Endothelial cell of umbilical vein (primary cell): ENCODE measurements around the gene COL9A3. TPM values are rescaled to one million over a fixed set of nuclear protein-coding genes. Genes with fewer than 3 reads are reported as not detected.
"Not testable (repeated sequence)": the region's sequence is repeated elsewhere in the genome, so short reads cannot be mapped to it uniquely, and the experiment has no call there.

Experiments used
- BruUV-seq: library from RNA; stranded (reverse); fragments of 400-500 nt; replicated peaks from 2 replicates; lab custom pipeline; 2021; lab: Mats Ljungman, UMichigan
- CTCF ChIA-PET: fragments of 300-600, 350-600 bp; sonication (Branson Sonifier 250); formaldehyde crosslinking; loops from one replicate; lab custom pipeline; 2021; ENCODE audit warnings: antibody characterized with exemption, inconsistent platforms; lab: Charles Lee
- POLR2A ChIA-PET: fragments of 300-600, 350-600 bp; sonication (Branson Sonifier 250); formaldehyde crosslinking; loops from one replicate; lab custom pipeline; 2021; ENCODE audit warnings: antibody characterized with exemption, inconsistent platforms; lab: Charles Lee
- DNase-seq: peaks from one replicate; pipeline ENCODE4 v3.0.0-alpha.2; 2011; ENCODE audit warnings: low read depth, low spot score
- FAIRE-seq: peaks from 2 replicates; lab custom pipeline; 2011; peaks lifted over from hg19 to GRCh38; lab: Jason Lieb, UNC
- H2AFZ ChIP-seq: 2 replicates; pipeline ENCODE4 v1.6.0; 2012; ENCODE audit warnings: low read depth, low read length, control low read depth, inconsistent platforms
- H3K27ac ChIP-seq: 2 replicates; pipeline ENCODE4 v1.5.1; 2011; ENCODE audit warnings: low read depth, mild to moderate bottlenecking, control low read depth, low read length, moderate library complexity; ENCODE audit not compliant: insufficient read depth
- H3K27me3 ChIP-seq, 2 experiments: 2 replicates each; pipeline versions ENCODE4 v1.6.0 to v1.6.1; 2011; ENCODE audit warnings: low read length in 2 of 2, mixed read lengths in 1 of 2; ENCODE audit not compliant: control insufficient read depth in 2 of 2, insufficient read depth in 2 of 2
- H3K36me3 ChIP-seq, 2 experiments: 2 replicates in 1 of 2; 3 replicates in 1 of 2; pipeline ENCODE4 v1.5.1; 2011; ENCODE audit warnings: low read length in 2 of 2, mild to moderate bottlenecking in 1 of 2, moderate library complexity in 1 of 2; ENCODE audit not compliant: control insufficient read depth in 2 of 2, insufficient read depth in 2 of 2; ENCODE audit errors: extremely low read depth in 1 of 2
- H3K4me1 ChIP-seq: 3 replicates; pipeline ENCODE4 v1.5.1; 2011; ENCODE audit warnings: mild to moderate bottlenecking, low read length; ENCODE audit not compliant: control insufficient read depth, insufficient read depth; ENCODE audit errors: extremely low read depth
- H3K4me2 ChIP-seq: 2 replicates; pipeline ENCODE4 v1.6.1; 2011; ENCODE audit warnings: low read length, control low read depth, mixed read lengths; ENCODE audit not compliant: insufficient read depth
- H3K4me3 ChIP-seq, 3 experiments: fragments of 200-600 bp in 1 of 3; sonication (generic), shearing (Covaris generic) in 1 of 3; replicated peaks in 1 of 3; 2 replicates each; pipeline ENCODE4 v1.5.1; 2011 to 2016; ENCODE audit warnings: control low read depth in 3 of 3, low read length in 3 of 3, mild to moderate bottlenecking in 2 of 3, inconsistent platforms in 1 of 3, low read depth in 1 of 3, moderate library complexity in 1 of 3; ENCODE audit not compliant: insufficient read depth in 1 of 3
- H3K79me2 ChIP-seq: 2 replicates; pipeline ENCODE4 v1.6.0; 2012; ENCODE audit warnings: low read length, inconsistent platforms; ENCODE audit not compliant: control insufficient read depth, insufficient read depth
- H3K9ac ChIP-seq: replicated peaks from 2 replicates; pipeline ENCODE3; 2011; ENCODE audit warnings: low read length, control low read depth; ENCODE audit not compliant: insufficient read depth; ENCODE audit errors: extremely low read depth
- H3K9me1 ChIP-seq: replicated peaks from 3 replicates; pipeline ENCODE4 v1.6.0; 2011; ENCODE audit warnings: mild to moderate bottlenecking, low read length; ENCODE audit not compliant: control insufficient read depth, insufficient read depth; ENCODE audit errors: extremely low read depth
- H3K9me3 ChIP-seq: replicated peaks from 2 replicates; pipeline ENCODE4 v1.5.1; 2012; ENCODE audit warnings: low read length, inconsistent platforms; ENCODE audit not compliant: control insufficient read depth, insufficient read depth
- H4K20me1 ChIP-seq: replicated peaks from 2 replicates; pipeline ENCODE3; 2011; ENCODE audit warnings: mild to moderate bottlenecking, low read length; ENCODE audit not compliant: control insufficient read depth, insufficient read depth; ENCODE audit errors: extremely low read depth
- EZH2 ChIP-seq: IDR thresholded peaks from 2 replicates; pipeline ENCODE4 v1.6.1; 2012; ENCODE audit warnings: borderline replicate concordance, low read depth, mild to moderate bottlenecking, moderate library complexity, low read length, inconsistent platforms; ENCODE audit not compliant: severe bottlenecking
- FOS ChIP-seq: IDR thresholded peaks from 2 replicates; pipeline ENCODE4 v1.6.1; 2011; ENCODE audit warnings: mild to moderate bottlenecking, low read length, moderate library complexity, borderline replicate concordance; ENCODE audit not compliant: insufficient read depth
- GATA2 ChIP-seq: IDR thresholded peaks from 2 replicates; pipeline ENCODE4 v1.7.0; 2011; ENCODE audit warnings: low read depth, mild to moderate bottlenecking, moderate library complexity, mixed read lengths, low read length; ENCODE audit not compliant: insufficient read length, insufficient read depth
- JUN ChIP-seq: IDR thresholded peaks from 2 replicates; pipeline ENCODE4 v1.6.1; 2011; ENCODE audit warnings: borderline replicate concordance, low read depth; ENCODE audit not compliant: insufficient read length, insufficient read depth
- MYC ChIP-seq: IDR thresholded peaks from one replicate; pipeline ENCODE4 v1.6.1; 2011; ENCODE audit warnings: mild to moderate bottlenecking, low read depth, low read length
- POLR2A ChIP-seq: IDR thresholded peaks from 2 replicates; pipeline ENCODE4 v1.6.1; 2012; ENCODE audit warnings: low read depth, mild to moderate bottlenecking, control low read depth, low read length
- POLR2AphosphoS5 ChIP-seq: IDR thresholded peaks from 2 replicates; pipeline ENCODE4 v1.6.1; 2012; ENCODE audit warnings: low read depth, mild to moderate bottlenecking, control low read depth, low read length, moderate library complexity; ENCODE audit not compliant: insufficient read depth
- dilution Hi-C: fragments of 300-500 bp; cut with MboI; formaldehyde crosslinking; loops from one replicate; pipeline ENCODE4 v1.15.0; 2019; ENCODE audit warnings: low sequenced_read_pairs; ENCODE audit not compliant: extremely low pct_ligation_motif_present
- intact Hi-C: fragments of 100-400 bp; cut with micrococcal nuclease; formaldehyde crosslinking; loops from one replicate; pipeline ENCODE4 v1.10.0; 2022
- polyA plus RNA-seq, 4 experiments: library from polyadenylated mRNA; depleted of rRNA in 3 of 4; stranded (reverse) in 3 of 4; unstranded in 1 of 4; fragments of >200 nt; gene quantifications; 2 replicates each; pipeline versions ENCODE4 v1.2.1 to v1.2.3, GENCODE V29; 2011 to 2012; ENCODE audit warnings: missing spikeins in 1 of 4
- total RNA-seq: library from RNA; stranded (reverse); gene quantifications from 2 replicates; pipeline ENCODE4 v1.2.3, GENCODE V29; 2021
- TF ChIP-seq, protein P1 (sequence below), 2 donors: IDR thresholded peaks; 1 replicate in 1 of 2; 2 replicates in 1 of 2; pipeline ENCODE4 v1.5.1; 2011; ENCODE audit warnings: low read length in 2 of 2, mild to moderate bottlenecking in 2 of 2, moderate library complexity in 2 of 2, control low read depth in 1 of 2, inconsistent platforms in 1 of 2, low read depth in 1 of 2; ENCODE audit not compliant: insufficient read depth in 1 of 2; ENCODE audit errors: extremely low read depth in 1 of 2
- TF ChIP-seq, protein P2 (sequence below): IDR thresholded peaks from 2 replicates; pipeline ENCODE4 v1.6.1; 2011; ENCODE audit not compliant: insufficient read depth, insufficient read length

COL9A3 gene
- total and polyA plus RNA-seq, 2 donors (not counting 3 experiments of a cell fraction or from before 2014, with no cell fraction given): 0.46 to 0.60 TPM

DNA sequence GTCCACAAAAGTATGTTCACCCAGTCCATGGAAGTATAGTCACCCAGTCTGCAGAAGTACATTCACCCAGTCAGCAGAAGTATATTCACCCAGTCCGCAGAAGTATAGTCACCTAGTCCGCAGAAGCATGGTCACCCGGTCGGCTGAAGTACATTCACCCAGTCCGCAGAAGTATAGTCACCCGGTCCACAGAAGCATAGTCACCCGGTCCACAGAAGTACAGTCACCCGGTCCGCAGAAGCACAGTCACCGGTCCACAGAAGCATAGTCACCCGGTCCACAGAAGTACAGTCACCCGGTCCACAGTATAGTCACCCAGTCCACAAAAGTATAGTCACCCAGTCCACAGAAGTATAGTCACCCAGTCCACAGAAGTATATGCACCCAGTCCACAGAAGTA is 36.0 kb downstream of the COL9A3 start:
- no TSS peak for BruUV-seq
- FAIRE-seq: no peak
- no peak for DNase-seq
- Histone ChIP-seq H3K27ac (no peak overlapping the region), H3K36me3 (peaks cover 3 to 12% of the 10 kb centered on the region in 2 experiments), H3K4me2 (no peak overlapping the region), H3K79me2 (no peaks in the 10 kb centered on the region), H2AFZ (no peak overlapping the region), H3K9ac (no peak overlapping the region), H3K27me3 (no peaks in the 10 kb centered on the region), H3K4me3 (no peak overlapping the region), H3K9me3 (no peaks in the 10 kb centered on the region), H4K20me1 (no peaks in the 10 kb centered on the region), H3K9me1 (no peaks in the 10 kb centered on the region), H3K4me1 (no peaks in the 10 kb centered on the region)
- dilution Hi-C loops: no loop called here
- TF ChIP-seq JUN: no peak
- no peak for TF ChIP-seq EZH2
- TF ChIP-seq MYC: no peak
- TF ChIP-seq, protein P1, sequence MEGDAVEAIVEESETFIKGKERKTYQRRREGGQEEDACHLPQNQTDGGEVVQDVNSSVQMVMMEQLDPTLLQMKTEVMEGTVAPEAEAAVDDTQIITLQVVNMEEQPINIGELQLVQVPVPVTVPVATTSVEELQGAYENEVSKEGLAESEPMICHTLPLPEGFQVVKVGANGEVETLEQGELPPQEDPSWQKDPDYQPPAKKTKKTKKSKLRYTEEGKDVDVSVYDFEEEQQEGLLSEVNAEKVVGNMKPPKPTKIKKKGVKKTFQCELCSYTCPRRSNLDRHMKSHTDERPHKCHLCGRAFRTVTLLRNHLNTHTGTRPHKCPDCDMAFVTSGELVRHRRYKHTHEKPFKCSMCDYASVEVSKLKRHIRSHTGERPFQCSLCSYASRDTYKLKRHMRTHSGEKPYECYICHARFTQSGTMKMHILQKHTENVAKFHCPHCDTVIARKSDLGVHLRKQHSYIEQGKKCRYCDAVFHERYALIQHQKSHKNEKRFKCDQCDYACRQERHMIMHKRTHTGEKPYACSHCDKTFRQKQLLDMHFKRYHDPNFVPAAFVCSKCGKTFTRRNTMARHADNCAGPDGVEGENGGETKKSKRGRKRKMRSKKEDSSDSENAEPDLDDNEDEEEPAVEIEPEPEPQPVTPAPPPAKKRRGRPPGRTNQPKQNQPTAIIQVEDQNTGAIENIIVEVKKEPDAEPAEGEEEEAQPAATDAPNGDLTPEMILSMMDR (IDR thresholded peaks at IDR 0.05; ENCODE audit: extremely low read depth in 1 of 2, insufficient read depth in 1 of 2, low read depth in 1 of 2, low read length in 2 of 2): no peak
- TF ChIP-seq, protein P2, sequence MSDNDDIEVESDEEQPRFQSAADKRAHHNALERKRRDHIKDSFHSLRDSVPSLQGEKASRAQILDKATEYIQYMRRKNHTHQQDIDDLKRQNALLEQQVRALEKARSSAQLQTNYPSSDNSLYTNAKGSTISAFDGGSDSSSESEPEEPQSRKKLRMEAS: no peak
- no peak for TF ChIP-seq GATA2
- no peak for TF ChIP-seq POLR2A
- TF ChIP-seq FOS: no peak
- no peak for TF ChIP-seq POLR2AphosphoS5
- intact Hi-C loops: no loop called here
- ChIA-PET POLR2A (no interaction called here), CTCF (no interaction called here)

DNA sequence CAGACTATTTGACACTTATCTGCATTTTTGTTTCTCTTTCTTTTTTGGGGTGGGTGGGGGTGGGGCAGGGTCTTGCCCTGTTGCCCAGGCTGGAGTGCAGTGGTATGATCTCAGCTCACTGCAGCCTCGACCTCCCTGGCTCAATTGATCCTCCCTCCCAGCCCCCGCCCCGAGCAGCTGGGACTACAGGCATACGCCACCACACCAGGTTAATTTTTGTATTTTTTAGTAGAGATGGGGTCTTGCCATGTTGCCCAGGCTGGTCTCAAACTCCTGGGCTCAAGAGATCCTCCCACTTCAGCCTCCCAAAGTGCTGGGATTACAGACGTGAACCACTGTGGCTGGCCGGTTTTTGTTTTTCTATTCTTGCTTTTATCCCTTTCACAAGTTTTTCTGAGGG is 36.5 kb downstream of the COL9A3 start:
- H3K9me1 ChIP-seq, POLR2A ChIA-PET, BruUV-seq, DNase-seq, H3K4me1 ChIP-seq, H3K9me3 ChIP-seq, FAIRE-seq, H3K4me2 ChIP-seq, intact Hi-C loops, H3K79me2 ChIP-seq, H2AFZ ChIP-seq, dilution Hi-C loops, H3K27me3 ChIP-seq, H3K27ac ChIP-seq, CTCF ChIA-PET, H3K4me3 ChIP-seq, H3K9ac ChIP-seq, H4K20me1 ChIP-seq: not testable (repeated sequence)
- H3K36me3 ChIP-seq: peaks cover 3 to 12% of the 10 kb centered on the region in 2 experiments
